ENCODE data around the gene CTNNA2.

DNA sequence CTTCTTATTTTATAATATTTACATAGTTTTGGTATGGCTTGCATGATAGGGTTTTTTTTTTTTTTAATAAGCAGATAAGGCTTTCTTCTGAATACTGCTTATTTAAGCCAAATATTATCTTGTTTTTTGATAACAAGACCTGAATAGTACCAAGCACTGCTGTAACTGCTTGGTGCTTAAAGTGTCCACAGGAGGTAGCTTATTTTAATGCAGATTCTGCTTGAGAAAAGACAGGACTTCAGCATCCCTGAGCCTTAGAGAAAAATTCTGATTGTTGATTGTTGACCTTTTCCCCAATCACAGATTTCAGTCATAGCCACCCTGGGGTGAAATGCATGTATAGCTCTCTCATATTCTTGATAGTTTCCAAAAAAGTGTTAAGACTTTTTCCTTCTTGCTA is 336.4 kb downstream of the CTNNA2 start:
- TF ChIP-seq TAF1 (IDR thresholded peaks at IDR 0.05; ENCODE audit: low read depth, low read length) (no peak), CTCF (IDR thresholded peaks at IDR 0.05; ENCODE audit: control extremely low read depth in 1 of 3, insufficient read depth in 1 of 3, low read depth in 1 of 3, low read length in 3 of 3) (no peak)

Measured in H1 (cell line).